CD4-positive, alpha-beta T cell treated with Interleukin-2 at 100 ng/mL for 4 hours (primary cell): ENCODE results near the gene IGSF23.
"Not testable (repeated sequence)": the region's sequence is repeated elsewhere in the genome, so short reads cannot be mapped to it uniquely, and the experiment has no call there.

Experiments used
- DNase-seq: peaks from one replicate; pipeline ENCODE4 v3.0.0-alpha.2; 2020; ENCODE audit warnings: low spot score

IGSF23 gene

GRCh38 chr19:44587963-44588770, 25.2 kb upstream of the IGSF23 start:
- DNase-seq, result no peak

DNA sequence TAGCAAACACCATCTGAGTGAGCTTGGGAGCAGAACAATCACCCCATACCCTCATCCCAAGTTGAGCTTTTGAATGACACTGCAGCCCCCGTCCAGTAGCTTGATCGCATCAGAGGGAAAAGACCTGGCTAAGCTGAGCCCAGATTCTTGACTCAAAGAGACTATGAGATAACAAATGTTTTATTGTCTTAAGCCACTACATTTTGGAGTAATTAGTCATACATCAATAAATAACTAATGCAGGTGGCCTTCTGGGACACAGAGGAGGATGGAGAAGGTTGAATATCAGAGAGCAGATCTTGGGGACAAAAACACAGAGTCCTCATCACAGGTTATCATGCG, 24.6 kb upstream of the IGSF23 start:
- DNase-seq, result no peak

GRCh38 chr19:44590245-44591059, 22.9 kb upstream of the IGSF23 start:
- no peak for DNase-seq

GRCh38 chr19:44591340-44591993, 21.9 kb upstream of the IGSF23 start:
- not testable (repeated sequence) for DNase-seq

GRCh38 chr19:44592451-44592890, 20.9 kb upstream of the IGSF23 start:
- DNase-seq, result no peak

GRCh38 chr19:44593294-44593693, 20.1 kb upstream of the IGSF23 start:
- no peak for DNase-seq

DNA sequence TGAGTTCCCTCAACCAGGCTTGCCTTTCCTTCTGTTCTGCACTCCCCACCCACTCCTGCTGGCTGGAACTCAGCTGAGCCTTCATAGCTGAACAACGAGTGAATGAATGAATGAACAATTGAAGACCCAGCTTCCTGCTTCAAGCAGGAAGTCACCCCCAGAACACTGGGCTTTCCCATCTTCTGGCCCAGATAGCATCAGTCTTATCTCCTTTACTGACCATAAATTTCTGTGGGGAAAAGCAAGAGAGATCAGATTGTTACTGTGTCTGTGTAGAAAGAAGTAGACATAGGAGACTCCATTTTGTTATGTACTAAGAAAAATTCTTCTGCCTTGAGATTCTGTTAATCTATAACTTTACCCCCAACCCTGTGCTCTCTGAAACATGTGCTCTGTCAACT, 19.5 kb upstream of the IGSF23 start:
- not testable (repeated sequence) for DNase-seq

- DNase-seq, result no peak
Measured at GRCh38 chr19:44596428-44597130, 16.8 kb upstream of the IGSF23 start.

- no peak for DNase-seq
Measured at GRCh38 chr19:44597131-44597491, 16.3 kb upstream of the IGSF23 start.

DNA sequence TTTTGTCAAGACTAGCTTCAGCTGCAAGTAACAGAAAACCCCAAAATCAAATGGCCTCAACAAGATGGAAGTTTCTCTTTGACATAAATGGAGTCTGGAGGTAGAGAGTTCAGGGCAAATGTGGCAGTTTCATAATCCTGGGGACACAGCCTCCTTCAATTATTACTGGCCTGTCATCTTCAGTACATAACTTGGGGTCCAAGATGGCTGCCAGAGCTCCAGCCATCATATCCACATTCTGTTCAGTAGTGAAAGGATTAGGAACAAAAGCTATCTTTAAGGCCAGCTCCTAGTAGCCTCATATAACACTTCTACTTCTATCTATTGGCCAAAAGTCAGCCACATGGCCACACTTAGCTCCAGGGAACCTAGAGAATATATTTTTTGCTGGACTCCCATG, 15.0 kb upstream of the IGSF23 start:
- DNase-seq, result no peak

DNA sequence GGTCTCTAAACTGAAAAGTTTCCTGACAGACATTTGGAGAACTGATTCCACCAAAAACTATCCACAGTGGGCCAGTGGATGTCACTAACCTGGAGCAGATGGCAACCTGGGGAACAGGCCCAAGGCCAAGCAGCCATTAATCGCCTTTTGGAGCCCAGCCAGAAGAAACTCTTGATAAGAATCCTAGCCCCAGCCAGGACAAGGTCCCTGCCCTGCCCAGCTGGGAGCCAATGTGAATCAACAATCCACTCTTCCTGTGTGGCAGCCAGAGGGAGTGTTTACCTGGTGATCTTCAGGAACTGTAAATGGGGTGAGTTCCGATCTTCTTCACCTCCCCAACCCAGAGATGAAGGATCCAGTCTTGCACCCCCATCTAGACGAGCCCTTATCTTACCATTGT, 14.5 kb upstream of the IGSF23 start:
- DNase-seq, result no peak

DNA sequence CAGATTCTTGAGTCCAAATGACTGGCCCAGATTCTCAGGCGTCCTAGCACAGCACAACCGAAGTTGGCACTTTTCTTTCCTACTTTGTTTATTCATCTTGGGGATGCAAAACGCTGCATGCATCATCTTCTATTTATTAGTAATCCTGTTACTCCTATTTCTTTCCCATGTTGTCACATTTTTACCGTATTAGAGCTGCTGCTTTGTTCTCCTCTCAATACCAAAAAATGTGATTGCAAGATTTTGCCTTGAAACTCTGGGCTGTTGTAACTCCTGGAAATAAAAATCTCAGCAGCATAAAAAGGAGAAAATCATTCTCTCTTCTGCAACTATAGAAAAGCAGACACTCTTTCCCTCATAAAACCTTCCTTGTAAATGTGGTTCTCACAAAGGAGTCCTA, 12.9 kb upstream of the IGSF23 start:
- DNase-seq, result no peak

DNA sequence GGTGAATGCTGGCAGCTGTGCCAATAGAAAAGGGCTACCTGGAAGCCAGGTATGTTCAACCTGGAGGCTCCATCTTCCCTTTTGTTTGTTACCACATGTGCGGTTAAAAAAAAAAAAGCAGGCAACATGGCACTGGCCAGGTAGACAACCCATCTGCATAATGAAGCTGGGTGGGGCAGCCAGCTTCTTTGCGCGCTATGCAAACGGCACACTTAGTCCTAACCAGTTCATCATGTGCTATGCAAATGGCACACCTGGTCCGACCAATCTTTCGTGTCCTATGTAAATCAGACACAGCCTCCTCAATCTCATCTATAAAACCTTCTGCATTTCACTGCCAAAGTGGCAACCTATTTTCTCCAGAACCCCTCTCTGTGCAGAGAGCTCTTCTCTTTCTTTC, 11.3 kb upstream of the IGSF23 start:
- DNase-seq, result no peak

DNA sequence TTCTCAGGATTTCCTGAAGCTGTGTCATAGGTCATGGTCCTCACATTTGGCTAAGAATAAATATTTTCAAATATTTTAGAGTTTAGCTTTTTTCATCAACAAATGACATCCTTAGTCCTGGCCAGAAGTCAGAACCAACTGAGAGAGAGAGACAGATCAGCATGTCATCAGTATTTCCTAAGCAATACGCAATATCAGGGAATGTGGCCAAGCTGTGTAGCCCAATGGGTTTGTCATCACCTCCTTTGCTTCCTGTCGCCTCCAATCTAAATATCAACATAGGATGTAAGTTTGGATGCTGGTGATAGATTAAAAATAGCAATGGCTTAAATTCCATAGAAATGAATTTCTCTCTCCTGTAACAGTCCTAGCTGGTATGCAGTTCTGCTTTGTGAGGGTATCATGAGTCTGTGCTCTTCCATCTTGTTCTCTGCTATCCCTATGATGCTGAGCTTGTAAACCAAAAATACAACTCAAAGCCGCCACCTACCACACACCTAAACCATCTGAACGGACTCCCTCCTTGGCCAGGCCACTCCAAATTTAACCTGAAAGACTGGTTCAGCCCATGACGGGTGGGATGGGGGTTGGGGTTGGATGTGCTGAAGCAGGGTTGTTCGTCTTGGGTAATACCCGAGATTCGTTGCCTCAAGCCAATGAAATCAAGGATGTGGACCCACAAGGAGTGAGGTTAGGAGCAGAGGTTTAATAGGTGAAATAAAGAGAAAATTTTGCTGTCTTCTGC, 10.0 kb upstream of the IGSF23 start:
- no peak for DNase-seq

- DNase-seq, result no peak
Measured at GRCh38 chr19:44604241-44604640, 9.1 kb upstream of the IGSF23 start.

GRCh38 chr19:44605547-44605946, 7.8 kb upstream of the IGSF23 start:
- DNase-seq, result no peak

DNA sequence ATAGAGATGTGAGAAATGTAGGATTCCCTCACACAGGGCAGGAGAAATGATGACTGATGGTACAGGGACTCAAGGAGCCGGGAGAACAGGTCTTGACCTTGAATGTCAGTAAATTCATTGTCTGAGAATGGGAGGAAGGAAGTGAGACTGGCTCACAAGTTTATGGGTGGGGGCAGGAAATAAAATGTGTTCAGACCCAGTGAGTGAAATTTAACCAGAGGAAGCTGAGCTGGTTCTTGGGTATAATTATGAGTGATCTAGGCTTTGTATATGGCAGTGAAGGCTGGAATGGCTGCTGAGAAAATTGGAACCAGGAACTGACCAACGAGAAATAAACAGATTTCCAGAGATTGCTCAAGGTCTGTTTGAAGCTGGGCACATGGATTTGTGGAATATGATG, 6.3 kb upstream of the IGSF23 start:
- DNase-seq, result peak; percentile 0

DNA sequence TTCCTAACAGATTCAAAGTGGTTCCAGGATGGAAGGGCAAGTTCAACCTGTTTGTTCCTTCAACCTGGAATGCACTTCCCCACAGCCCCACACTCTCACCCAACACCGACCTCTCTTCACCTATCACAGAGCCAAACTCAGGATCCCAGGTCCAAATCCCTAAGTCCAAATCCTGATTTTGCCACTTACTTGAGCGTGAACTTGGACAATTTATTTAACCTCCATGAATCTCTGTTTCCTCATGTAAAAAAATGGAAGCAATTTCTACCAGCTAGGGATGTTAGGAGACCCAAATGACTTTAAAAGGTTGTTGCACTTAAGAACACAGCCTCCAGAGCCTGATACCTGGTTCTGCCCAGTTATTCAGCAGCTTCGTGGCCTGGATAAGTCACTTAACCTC, 5.4 kb upstream of the IGSF23 start:
- no peak for DNase-seq

GRCh38 chr19:44608391-44608821, 5.0 kb upstream of the IGSF23 start:
- DNase-seq, result no peak

DNA sequence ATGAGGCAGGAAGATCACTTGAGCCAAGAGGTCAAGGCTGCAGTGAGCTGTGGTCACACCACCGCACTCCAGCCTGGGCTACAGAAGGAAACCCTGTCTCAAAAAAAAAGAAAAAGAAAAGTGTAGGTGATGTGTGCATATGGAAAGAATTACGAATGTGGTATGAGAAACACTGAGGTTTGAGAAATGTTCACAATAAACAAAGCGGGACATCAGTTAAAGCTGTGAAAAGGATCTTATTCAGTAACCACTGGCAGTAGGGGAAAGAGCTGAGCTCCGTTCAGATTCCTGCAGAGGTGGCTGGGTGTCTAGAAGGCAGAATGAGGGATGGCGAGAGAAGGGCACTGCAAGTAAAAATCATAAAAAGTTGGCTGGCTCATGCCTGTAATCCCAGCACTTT, 4.1 kb upstream of the IGSF23 start:
- DNase-seq, result no peak

- not testable (repeated sequence) for DNase-seq
Measured at GRCh38 chr19:44610497-44610896, 2.9 kb upstream of the IGSF23 start.
